PC-9 (cell line): ENCODE data around the gene FAM110A. TPM values are rescaled to one million over a fixed set of nuclear protein-coding genes. Genes with fewer than 3 reads are reported as not detected.

Experiments used
- BruUV-seq: library from RNA; stranded (reverse); fragments of 400-500 nt; replicated peaks from 2 replicates; lab custom pipeline; 2021; lab: Mats Ljungman, UMichigan
- CTCF ChIA-PET: fragments of 300-600 bp; sonication (Branson Sonifier 250); formaldehyde crosslinking; loops from one replicate; lab custom pipeline; 2022; ENCODE audit warnings: antibody characterized with exemption; lab: Charles Lee
- POLR2A ChIA-PET: fragments of 300-600 bp; sonication (Branson Sonifier 250); formaldehyde crosslinking; loops from one replicate; lab custom pipeline; 2022; ENCODE audit warnings: antibody characterized with exemption; ENCODE audit not compliant: unreplicated experiment; lab: Charles Lee
- DNase-seq, 2 experiments: peaks; one replicate each; pipeline versions ENCODE4 v3.0.0 to v3.0.0-alpha.2; 2015 to 2022; ENCODE audit warnings: mixed read lengths in 1 of 2
- H2AFZ ChIP-seq: fragments of 200-600 bp; sonication (generic); 2 replicates; pipeline ENCODE4 v1.8.1; 2017; ENCODE audit warnings: antibody characterized with exemption
- H3F3A ChIP-seq: fragments of 200-600 bp; sonication (generic); 2 replicates; pipeline ENCODE4 v1.8.1; 2017; ENCODE audit warnings: antibody characterized with exemption, mild to moderate bottlenecking, low read depth; ENCODE audit not compliant: insufficient read depth
- H3K27ac ChIP-seq: fragments of 200-600 bp; sonication (generic); 2 replicates; pipeline ENCODE4 v1.6.1; 2016; ENCODE audit warnings: mixed run types
- H3K27me3 ChIP-seq: fragments of 200-600 bp; sonication (generic); 2 replicates; pipeline ENCODE4 v1.6.1; 2016; ENCODE audit warnings: low read depth, mixed run types; ENCODE audit not compliant: insufficient read depth
- H3K36me3 ChIP-seq: fragments of 200-600 bp; sonication (generic); 2 replicates; pipeline ENCODE4 v1.6.1; 2016; ENCODE audit warnings: low read depth, mixed run types
- H3K4me1 ChIP-seq: fragments of 200-600 bp; sonication (generic); replicated peaks from 2 replicates; pipeline ENCODE4 v1.6.1; 2016; ENCODE audit warnings: mixed run types; ENCODE audit not compliant: insufficient read depth
- H3K4me2 ChIP-seq: fragments of 200-600 bp; sonication (generic); 2 replicates; pipeline ENCODE4 v1.6.1; 2017; ENCODE audit warnings: mixed run types
- H3K4me3 ChIP-seq: fragments of 200-600 bp; sonication (generic); 2 replicates; pipeline ENCODE4 v1.6.1; 2016; ENCODE audit warnings: mixed run types
- H3K79me2 ChIP-seq: fragments of 200-600 bp; sonication (generic); 2 replicates; pipeline ENCODE4 v1.6.1; 2017; ENCODE audit warnings: low read depth, mixed run types
- H3K9me2 ChIP-seq: fragments of 200-600 bp; sonication (generic); 2 replicates; pipeline ENCODE4 v1.8.1; 2017; ENCODE audit warnings: mild to moderate bottlenecking; ENCODE audit not compliant: insufficient read depth
- H3K9me3 ChIP-seq: fragments of 200-600 bp; sonication (generic); 2 replicates; pipeline ENCODE4 v1.8.1; 2016; ENCODE audit warnings: low read depth; ENCODE audit not compliant: insufficient read depth
- H4K20me1 ChIP-seq: fragments of 200-600 bp; sonication (generic); 2 replicates; pipeline ENCODE4 v1.8.1; 2017; ENCODE audit not compliant: insufficient read depth
- EZH2 ChIP-seq: fragments of 200-600 bp; sonication (generic); IDR thresholded peaks from 2 replicates; pipeline ENCODE4 v1.8.0; 2017; ENCODE audit warnings: antibody characterized with exemption, low read depth
- intact Hi-C: fragments of 100-400 bp; cut with micrococcal nuclease; formaldehyde crosslinking; loops from one replicate; pipeline ENCODE4 v1.10.0; 2022; ENCODE audit not compliant: unreplicated experiment
- total RNA-seq: library from RNA; stranded (reverse); gene quantifications from 2 replicates; pipeline ENCODE4 v1.2.3, GENCODE V29; 2021
- TF ChIP-seq, protein P1 (sequence below): fragments of 200-600 bp; sonication (generic); conservative IDR thresholded peaks from 2 replicates; pipeline ENCODE4 v1.6.1; 2017; ENCODE audit warnings: mixed run types, antibody characterized with exemption, mild to moderate bottlenecking, moderate library complexity

Gene FAM110A
- total RNA-seq, 1 experiment from 2014 or later: 30.8 TPM

- DNase-seq: no peak
- H3K27me3 ChIP-seq: no peaks in the 10 kb centered on the region
- H3K4me2 ChIP-seq: no peak overlapping the region
- no peaks in the 10 kb centered on the region for H3K9me3 ChIP-seq
- TF ChIP-seq, protein P1, sequence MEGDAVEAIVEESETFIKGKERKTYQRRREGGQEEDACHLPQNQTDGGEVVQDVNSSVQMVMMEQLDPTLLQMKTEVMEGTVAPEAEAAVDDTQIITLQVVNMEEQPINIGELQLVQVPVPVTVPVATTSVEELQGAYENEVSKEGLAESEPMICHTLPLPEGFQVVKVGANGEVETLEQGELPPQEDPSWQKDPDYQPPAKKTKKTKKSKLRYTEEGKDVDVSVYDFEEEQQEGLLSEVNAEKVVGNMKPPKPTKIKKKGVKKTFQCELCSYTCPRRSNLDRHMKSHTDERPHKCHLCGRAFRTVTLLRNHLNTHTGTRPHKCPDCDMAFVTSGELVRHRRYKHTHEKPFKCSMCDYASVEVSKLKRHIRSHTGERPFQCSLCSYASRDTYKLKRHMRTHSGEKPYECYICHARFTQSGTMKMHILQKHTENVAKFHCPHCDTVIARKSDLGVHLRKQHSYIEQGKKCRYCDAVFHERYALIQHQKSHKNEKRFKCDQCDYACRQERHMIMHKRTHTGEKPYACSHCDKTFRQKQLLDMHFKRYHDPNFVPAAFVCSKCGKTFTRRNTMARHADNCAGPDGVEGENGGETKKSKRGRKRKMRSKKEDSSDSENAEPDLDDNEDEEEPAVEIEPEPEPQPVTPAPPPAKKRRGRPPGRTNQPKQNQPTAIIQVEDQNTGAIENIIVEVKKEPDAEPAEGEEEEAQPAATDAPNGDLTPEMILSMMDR: no peak
- no peaks in the 10 kb centered on the region for H3K9me2 ChIP-seq
- H3F3A ChIP-seq: peaks cover 10% of the 10 kb centered on the region
- H3K79me2 ChIP-seq: no peaks in the 10 kb centered on the region; the same call in 1 of the 2 replicates
- BruUV-seq: no TSS peak
- POLR2A ChIA-PET: no interaction called here
- H3K4me1 ChIP-seq: peaks cover 13% of the 10 kb centered on the region
- H3K27ac ChIP-seq: no peak overlapping the region
- no peak overlapping the region for H3K4me3 ChIP-seq
- intact Hi-C loops: no loop called here
- no peaks in the 10 kb centered on the region for H3K36me3 ChIP-seq
- H2AFZ ChIP-seq: no peak overlapping the region
- no peaks in the 10 kb centered on the region; the same call in none of the 2 replicates for H4K20me1 ChIP-seq
- CTCF ChIA-PET: no interaction called here
Observed at GRCh38 chr20:860891-861290, 27.4 kb downstream of the FAM110A start.

DNA sequence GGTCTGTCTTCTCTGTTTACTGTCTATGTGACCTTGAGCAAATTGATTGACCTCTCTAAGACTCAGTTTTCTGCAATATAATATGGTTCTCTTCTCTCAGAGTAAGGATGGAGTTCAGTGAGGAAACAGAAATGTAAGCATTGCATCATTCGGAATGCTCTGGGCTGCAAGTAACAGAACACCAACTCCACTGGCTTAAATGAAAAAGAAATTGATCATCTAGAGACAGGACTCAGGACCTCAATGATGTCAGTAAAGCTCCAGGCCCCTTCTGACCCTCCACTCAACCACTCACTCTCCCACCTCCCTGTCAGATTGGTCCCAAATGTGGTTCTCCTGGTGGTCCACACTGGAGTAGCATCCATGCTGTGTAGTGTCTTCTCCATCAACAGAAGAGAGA lies 31.9 kb downstream of the FAM110A start:
- H3K9me2 ChIP-seq: no peaks in the 10 kb centered on the region
- BruUV-seq: no TSS peak
- no peak overlapping the region for H3K27ac ChIP-seq
- H3K4me3 ChIP-seq: no peak overlapping the region
- H4K20me1 ChIP-seq: no peaks in the 10 kb centered on the region
- no peaks in the 10 kb centered on the region for H3K9me3 ChIP-seq
- no peaks in the 10 kb centered on the region for H3K27me3 ChIP-seq
- H3F3A ChIP-seq: no peaks in the 10 kb centered on the region
- intact Hi-C loops: no loop called here
- TF ChIP-seq, protein P1: no peak
- no peak for TF ChIP-seq EZH2
- no peaks in the 10 kb centered on the region for H3K4me1 ChIP-seq
- no peak for DNase-seq
- ChIA-PET POLR2A (no interaction called here), CTCF (no interaction called here)
- no peak overlapping the region for H2AFZ ChIP-seq
- H3K4me2 ChIP-seq: no peak overlapping the region
- H3K36me3 ChIP-seq: no peaks in the 10 kb centered on the region
- no peaks in the 10 kb centered on the region for H3K79me2 ChIP-seq

GRCh38 chr20:868279-868678 lies 34.8 kb downstream of the FAM110A start:
- H3K4me2 ChIP-seq: no peak overlapping the region
- no peaks in the 10 kb centered on the region for H3F3A ChIP-seq
- DNase-seq: no peak
- intact Hi-C loops: no loop called here
- BruUV-seq: no TSS peak
- H4K20me1 ChIP-seq: no peaks in the 10 kb centered on the region
- no peaks in the 10 kb centered on the region; the same call in 1 of the 2 replicates for H3K27me3 ChIP-seq
- no peaks in the 10 kb centered on the region for H3K79me2 ChIP-seq
- no peak overlapping the region for H3K4me3 ChIP-seq
- ChIA-PET CTCF (no interaction called here), POLR2A (no interaction called here)
- no peak overlapping the region for H3K27ac ChIP-seq
- no peak overlapping the region for H2AFZ ChIP-seq
- H3K9me2 ChIP-seq: no peaks in the 10 kb centered on the region
- no peaks in the 10 kb centered on the region for H3K9me3 ChIP-seq
- H3K36me3 ChIP-seq: no peaks in the 10 kb centered on the region
- no peak for TF ChIP-seq EZH2
- TF ChIP-seq, protein P1: no peak
- H3K4me1 ChIP-seq: 0 out of 2 replicates have a peak, but pooled peaks cover 3% of the 10 kb centered on the region
